Occipital lobe (tissue), 2 donors: ENCODE results near the gene MORC3. TPM values are rescaled to one million over a fixed set of nuclear protein-coding genes. Genes with fewer than 3 reads are reported as not detected.
"Not testable (repeated sequence)": the region's sequence is repeated elsewhere in the genome, so short reads cannot be mapped to it uniquely, and the experiment has no call there.

Experiments
- DNase-seq: peaks from one replicate; lab custom pipeline; 2025; lab: John Stamatoyannopoulos, UW
- total RNA-seq: library from RNA; depleted of rRNA; stranded (reverse); fragments of >200 nt; gene quantifications from one replicate; pipeline ENCODE4 v1.2.3, GENCODE V29; 2014

MORC3 gene
- 119 TPM for total RNA-seq

- peak; percentile 97 for DNase-seq
These were observed at the start of gene MORC3 for GRCh38 chr21:36319767-36320420. MORC3 (plus strand) TSS chr21:36320197; CDS start chr21:36320265, 68 bp downstream.

- DNase-seq = not testable (repeated sequence)
These were observed 49.0 kb upstream of the MORC3 start for GRCh38 chr21:36270786-36271695.

GRCh38 chr21:36274128-36274527, 45.9 kb upstream of the MORC3 start:
- DNase-seq = no peak

- no peak for DNase-seq
These were observed 37.3 kb upstream of the MORC3 start for GRCh38 chr21:36282568-36283230.

GRCh38 chr21:36283231-36283622, 36.8 kb upstream of the MORC3 start:
- not testable (repeated sequence) for DNase-seq

GRCh38 chr21:36288651-36289243, 31.2 kb upstream of the MORC3 start:
- DNase-seq = no peak

- no peak for DNase-seq
These were observed 28.5 kb upstream of the MORC3 start for GRCh38 chr21:36291509-36291908.

- DNase-seq = no peak
These were observed 22.5 kb upstream of the MORC3 start for GRCh38 chr21:36297406-36297937.

GRCh38 chr21:36297938-36298572, 21.9 kb upstream of the MORC3 start:
- DNase-seq = no peak

- no peak for DNase-seq
These were observed 13.0 kb upstream of the MORC3 start for GRCh38 chr21:36306872-36307534.

- no peak for DNase-seq
These were observed 10.0 kb upstream of the MORC3 start for GRCh38 chr21:36310016-36310415.

- DNase-seq = not testable (repeated sequence)
These were observed 6.6 kb upstream of the MORC3 start for GRCh38 chr21:36313446-36313845.

GRCh38 chr21:36316045-36316444, 4.0 kb upstream of the MORC3 start:
- not testable (repeated sequence) for DNase-seq

- DNase-seq = no peak
These were observed 3.0 kb upstream of the MORC3 start for GRCh38 chr21:36316872-36317484.

- not testable (repeated sequence) for DNase-seq
These were observed 611 bp upstream of the MORC3 start for GRCh38 chr21:36319406-36319766.

- peak; percentile 79 for DNase-seq
These were observed 676 bp downstream of the MORC3 start for GRCh38 chr21:36320421-36321324.

GRCh38 chr21:36321325-36322082, 1.5 kb downstream of the MORC3 start:
- DNase-seq = no peak

GRCh38 chr21:36322083-36322424, 2.1 kb downstream of the MORC3 start:
- no peak for DNase-seq
